Stimulated activated CD8-positive, alpha-beta memory T cell treated with anti-CD3 and anti-CD28 coated beads, Interleukin-7, amount 100 ng/mL, for 24 hours (primary cell): Measurements from ENCODE around the gene USP9Y.
"Not testable (repeated sequence)": the region's sequence is repeated elsewhere in the genome, so short reads cannot be mapped to it uniquely, and the experiment has no call there.

ENCODE experiments used
- DNase-seq: peaks from one replicate; pipeline ENCODE4 v3.0.0-alpha.2; 2020; ENCODE audit warnings: low read depth

The USP9Y gene

GRCh38 chrY:12701181-12701695, at the start of gene USP9Y:
Gene USP9Y, plus strand, starts transcription at chrY:12701231. Its CDS starts 8,217 bp downstream, at chrY:12709448.
- DNase-seq: no peak

GRCh38 chrY:12651621-12652036, 49.4 kb upstream of the USP9Y start:
- no peak for DNase-seq

- peak; percentile 39 for DNase-seq
Measured at GRCh38 chrY:12661745-12662681, 39.0 kb upstream of the USP9Y start.

- peak; percentile 1 for DNase-seq
Measured at GRCh38 chrY:12662745-12663591, 38.1 kb upstream of the USP9Y start.

- not testable (repeated sequence) for DNase-seq
Measured at GRCh38 chrY:12663845-12664244, 37.2 kb upstream of the USP9Y start.

- DNase-seq: no peak
Measured at GRCh38 chrY:12678111-12678510, 22.9 kb upstream of the USP9Y start.

- DNase-seq: no peak
Measured at GRCh38 chrY:12681535-12681934, 19.5 kb upstream of the USP9Y start.

- no peak for DNase-seq
Measured at GRCh38 chrY:12688337-12688736, 12.7 kb upstream of the USP9Y start.

GRCh38 chrY:12700087-12700486, 944 bp upstream of the USP9Y start:
- no peak for DNase-seq

GRCh38 chrY:12702174-12702573, 1.1 kb downstream of the USP9Y start:
- no peak for DNase-seq

- DNase-seq: no peak
Measured at GRCh38 chrY:12710460-12710859, 9.4 kb downstream of the USP9Y start.

GRCh38 chrY:12715376-12715775, 14.3 kb downstream of the USP9Y start:
- DNase-seq: no peak

- DNase-seq: no peak
Measured at GRCh38 chrY:12729746-12730145, 28.7 kb downstream of the USP9Y start.

GRCh38 chrY:12733625-12734024, 32.6 kb downstream of the USP9Y start:
- peak; percentile 12 for DNase-seq

- DNase-seq: no peak
Measured at GRCh38 chrY:12734051-12734450, 33.0 kb downstream of the USP9Y start.

GRCh38 chrY:12741414-12741813, 40.4 kb downstream of the USP9Y start:
- no peak for DNase-seq

GRCh38 chrY:12742725-12743124, 41.7 kb downstream of the USP9Y start:
- DNase-seq: no peak

- DNase-seq: no peak
Measured at GRCh38 chrY:12744091-12744490, 43.1 kb downstream of the USP9Y start.

GRCh38 chrY:12749293-12749692, 48.3 kb downstream of the USP9Y start:
- no peak for DNase-seq

GRCh38 chrY:12752856-12753255, 51.8 kb downstream of the USP9Y start:
- DNase-seq: no peak

- no peak for DNase-seq
Measured at GRCh38 chrY:12756021-12756420, 55.0 kb downstream of the USP9Y start.

- no peak for DNase-seq
Measured at GRCh38 chrY:12765976-12766375, 64.9 kb downstream of the USP9Y start.

- no peak for DNase-seq
Measured at GRCh38 chrY:12784521-12784920, 83.5 kb downstream of the USP9Y start.
